Activated CD4-positive, alpha-beta T cell treated with anti-CD3 and anti-CD28 coated beads, Interleukin-2, amount 10 ng/mL, durations not matched to agents 24 days and 14 days (primary cell): ENCODE measurements around the gene DDIAS. TPM values are rescaled to one million over a fixed set of nuclear protein-coding genes. Genes with fewer than 3 reads are reported as not detected.
A peak's percentile ranks its signal among the peaks of the same experiment; 100 is the strongest.

Experiments
- DNase-seq: peaks from one replicate; pipeline ENCODE4 v3.0.0; 2022
- H3K27ac Mint-ChIP-seq: one replicate; pipeline ENCODE4 v1.8.0; 2022; ENCODE audit warnings: mild to moderate bottlenecking, mixed read lengths
- H3K27me3 Mint-ChIP-seq: one replicate; pipeline ENCODE4 v1.8.0; 2022; ENCODE audit warnings: mixed read lengths
- H3K36me3 Mint-ChIP-seq: one replicate; pipeline ENCODE4 v1.8.0; 2022; ENCODE audit warnings: low read depth, mild to moderate bottlenecking, mixed read lengths
- H3K4me1 Mint-ChIP-seq: one replicate; pipeline ENCODE4 v1.8.0; 2021; ENCODE audit warnings: mixed read lengths
- H3K4me3 Mint-ChIP-seq: one replicate; pipeline ENCODE4 v1.8.0; 2022; ENCODE audit warnings: mild to moderate bottlenecking, moderate library complexity, mixed read lengths
- H3K9me3 Mint-ChIP-seq: one replicate; pipeline ENCODE4 v1.8.0; 2021; ENCODE audit warnings: mixed read lengths
- intact Hi-C: fragments of 100-400 bp; cut with micrococcal nuclease; formaldehyde crosslinking; loops from one replicate; pipeline ENCODE4 v1.15.1; 2023
- total RNA-seq: library from RNA; stranded (reverse); gene quantifications from 2 replicates; pipeline ENCODE4 v1.2.3, GENCODE V29; 2022

The DDIAS gene
- total RNA-seq, 1 donor from 2014 or later = 26.9 TPM

GRCh38 chr11:82975882-82976281 is 74.3 kb downstream of the DDIAS start:
- Mint-ChIP-seq H3K9me3 (peaks cover 6% of the 10 kb centered on the region), H3K27ac (no peak overlapping the region), H3K36me3 (peaks cover 15% of the 10 kb centered on the region), H3K27me3 (peaks cover 16% of the 10 kb centered on the region), H3K4me1 (peaks cover 35% of the 10 kb centered on the region), H3K4me3 (no peak overlapping the region)
- intact Hi-C loops = loop anchor here (5.0 kb wide), 1 partner anchor 74 kb away; the partner anchor contains the start of genes DDIAS and PRCP
- no peak for DNase-seq

GRCh38 chr11:82976786-82977185 is 75.2 kb downstream of the DDIAS start:
- no peak for DNase-seq
- intact Hi-C loops = loop anchor here (5.0 kb wide), 1 partner anchor 74 kb away; the partner anchor contains the start of genes DDIAS and PRCP
- H3K36me3 Mint-ChIP-seq = peaks cover 19% of the 10 kb centered on the region
- peaks cover 16% of the 10 kb centered on the region for H3K27me3 Mint-ChIP-seq
- H3K27ac Mint-ChIP-seq = no peak overlapping the region
- H3K9me3 Mint-ChIP-seq = peaks cover 6% of the 10 kb centered on the region
- no peak overlapping the region for H3K4me3 Mint-ChIP-seq
- peaks cover 32% of the 10 kb centered on the region for H3K4me1 Mint-ChIP-seq

GRCh38 chr11:82978422-82979099 is 77.0 kb downstream of the DDIAS start:
- peak; percentile 66 for DNase-seq
- intact Hi-C loops = loop anchor here (1.0 to 5.0 kb wide), 5 partner anchors 18 to 178 kb away; partner anchors contain the start of genes DDIAS, PCF11, PRCP and RAB30
- H3K27ac Mint-ChIP-seq = peak overlapping the region; percentile 25
- H3K27me3 Mint-ChIP-seq = peaks cover 7% of the 10 kb centered on the region
- H3K9me3 Mint-ChIP-seq = peaks cover 6% of the 10 kb centered on the region
- peaks cover 24% of the 10 kb centered on the region for H3K36me3 Mint-ChIP-seq
- H3K4me3 Mint-ChIP-seq = peak overlapping the region; percentile 30
- H3K4me1 Mint-ChIP-seq = peaks cover 27% of the 10 kb centered on the region

- peaks cover 27% of the 10 kb centered on the region for H3K4me1 Mint-ChIP-seq
- no peak for DNase-seq
- H3K27ac Mint-ChIP-seq = peak overlapping the region; percentile 2
- H3K27me3 Mint-ChIP-seq = peaks cover 3% of the 10 kb centered on the region
- peaks cover 6% of the 10 kb centered on the region for H3K9me3 Mint-ChIP-seq
- intact Hi-C loops = loop anchor here (1.0 to 5.0 kb wide), 4 partner anchors 27 to 177 kb away; partner anchors contain the start of genes DDIAS, PCF11 and PRCP
- H3K36me3 Mint-ChIP-seq = peaks cover 30% of the 10 kb centered on the region
- no peak overlapping the region for H3K4me3 Mint-ChIP-seq
Observed at GRCh38 chr11:82979824-82980223, 78.3 kb downstream of the DDIAS start.

GRCh38 chr11:82980292-82980691 is 78.8 kb downstream of the DDIAS start:
- Mint-ChIP-seq H3K27me3 (peaks cover 3% of the 10 kb centered on the region), H3K27ac (peak overlapping the region; percentile 26), H3K4me3 (no peak overlapping the region), H3K36me3 (peaks cover 31% of the 10 kb centered on the region), H3K9me3 (peaks cover 6% of the 10 kb centered on the region), H3K4me1 (peaks cover 27% of the 10 kb centered on the region)
- intact Hi-C loops = loop anchor here (1.0 kb wide), 2 partner anchors 27 to 60 kb away; no protein-coding TSS in a partner anchor
- no peak for DNase-seq

- Mint-ChIP-seq H3K27ac (no peak overlapping the region), H3K27me3 (peaks cover 3% of the 10 kb centered on the region), H3K36me3 (peaks cover 33% of the 10 kb centered on the region), H3K4me3 (no peak overlapping the region), H3K9me3 (peaks cover 6% of the 10 kb centered on the region), H3K4me1 (peaks cover 27% of the 10 kb centered on the region)
- DNase-seq = no peak
- intact Hi-C loops = loop anchor here (1.0 kb wide), 2 partner anchors 26 to 61 kb away; no protein-coding TSS in a partner anchor
Observed at GRCh38 chr11:82980947-82981346, 79.4 kb downstream of the DDIAS start.

GRCh38 chr11:82981852-82982251 is 80.3 kb downstream of the DDIAS start:
- no peak for DNase-seq
- Mint-ChIP-seq H3K4me3 (no peak overlapping the region), H3K27ac (peak overlapping the region; percentile 5), H3K9me3 (no peaks in the 10 kb centered on the region), H3K36me3 (peaks cover 30% of the 10 kb centered on the region), H3K4me1 (peaks cover 27% of the 10 kb centered on the region), H3K27me3 (no peaks in the 10 kb centered on the region)
- intact Hi-C loops = no loop called here

Other genes with a start within 250 kb of the DDIAS start
- not detected in 2 replicates for gene FAM181B, start 167.9 kb upstream of the DDIAS start, total RNA-seq
- 20.6 and 22.6 TPM in 2 replicates for gene PRCP, start 1.3 kb upstream of the DDIAS start, total RNA-seq
- gene RAB30, start 170.2 kb downstream of the DDIAS start, total RNA-seq = 13.6 and 15.4 TPM in 2 replicates